Measurements from ENCODE around the gene SOHLH1. TPM values are rescaled to one million over a fixed set of nuclear protein-coding genes. Genes with fewer than 3 reads are reported as not detected.
"Not testable (repeated sequence)": the region's sequence is repeated elsewhere in the genome, so short reads cannot be mapped to it uniquely, and the experiment has no call there.

The SOHLH1 gene
- total RNA-seq, 1 experiment from 2014 or later: not detected

DNA sequence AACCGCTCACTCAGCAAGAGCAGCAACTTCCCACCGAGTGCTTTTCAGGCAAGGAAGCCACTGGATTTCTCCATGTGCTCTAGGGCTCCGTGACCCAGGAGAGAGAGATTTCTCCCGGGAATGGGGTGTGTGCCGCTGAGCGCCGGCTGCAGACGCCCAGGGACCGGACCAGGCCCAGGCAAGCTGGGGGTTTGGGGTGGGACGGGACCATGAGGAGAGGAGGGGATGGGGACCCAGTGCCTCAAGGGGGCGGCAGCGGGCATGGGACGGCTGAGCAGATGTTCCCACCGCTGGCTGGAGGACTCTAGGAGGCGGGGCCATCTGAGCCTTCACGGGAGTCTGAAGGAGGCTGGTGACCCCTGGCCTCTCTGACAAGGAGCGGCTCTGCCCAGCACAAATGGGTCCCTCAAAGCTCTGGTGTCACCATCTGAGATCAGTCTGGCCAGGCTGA, 27.7 kb downstream of the SOHLH1 start:
- Histone ChIP-seq H3K27ac (ENCODE audit: low read depth, low read length, poor library complexity, severe bottlenecking) (no peak overlapping the region), H3K4me3 (ENCODE audit: low read depth, low read length, poor library complexity, severe bottlenecking) (no peak overlapping the region), H3K27me3 (replicated peaks; ENCODE audit: insufficient read depth, low read depth, low read length, poor library complexity) (peaks cover 8% of the 10 kb centered on the region), H3K9me3 (ENCODE audit: low read depth, low read length, poor library complexity, severe bottlenecking) (no peaks in the 10 kb centered on the region), H3K4me1 (ENCODE audit: insufficient read depth, low read length, poor library complexity, severe bottlenecking) (no peaks in the 10 kb centered on the region), H3K36me3 (ENCODE audit: insufficient read depth, low read length, poor library complexity, severe bottlenecking) (no peaks in the 10 kb centered on the region)
- intact Hi-C loops (cut with micrococcal nuclease; ENCODE audit: unreplicated experiment): no loop called here
- BruUV-seq (replicated peaks): no TSS peak
- CTCF ChIA-PET: no interaction called here
- POLR2A ChIA-PET (ENCODE audit: low non-redundant PET): no interaction called here
- no peak for TF ChIP-seq EZH2 (IDR thresholded peaks at IDR 0.05; ENCODE audit: borderline replicate concordance, low read depth, low read length, poor library complexity, severe bottlenecking)
- TF ChIP-seq, protein P1, sequence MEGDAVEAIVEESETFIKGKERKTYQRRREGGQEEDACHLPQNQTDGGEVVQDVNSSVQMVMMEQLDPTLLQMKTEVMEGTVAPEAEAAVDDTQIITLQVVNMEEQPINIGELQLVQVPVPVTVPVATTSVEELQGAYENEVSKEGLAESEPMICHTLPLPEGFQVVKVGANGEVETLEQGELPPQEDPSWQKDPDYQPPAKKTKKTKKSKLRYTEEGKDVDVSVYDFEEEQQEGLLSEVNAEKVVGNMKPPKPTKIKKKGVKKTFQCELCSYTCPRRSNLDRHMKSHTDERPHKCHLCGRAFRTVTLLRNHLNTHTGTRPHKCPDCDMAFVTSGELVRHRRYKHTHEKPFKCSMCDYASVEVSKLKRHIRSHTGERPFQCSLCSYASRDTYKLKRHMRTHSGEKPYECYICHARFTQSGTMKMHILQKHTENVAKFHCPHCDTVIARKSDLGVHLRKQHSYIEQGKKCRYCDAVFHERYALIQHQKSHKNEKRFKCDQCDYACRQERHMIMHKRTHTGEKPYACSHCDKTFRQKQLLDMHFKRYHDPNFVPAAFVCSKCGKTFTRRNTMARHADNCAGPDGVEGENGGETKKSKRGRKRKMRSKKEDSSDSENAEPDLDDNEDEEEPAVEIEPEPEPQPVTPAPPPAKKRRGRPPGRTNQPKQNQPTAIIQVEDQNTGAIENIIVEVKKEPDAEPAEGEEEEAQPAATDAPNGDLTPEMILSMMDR (conservative IDR thresholded peaks at IDR 0.05; ENCODE audit: low read depth, low read length): peak; percentile 35; the same call in 1 of the 2 replicates
- no peak for DNase-seq (ENCODE audit: low spot score)

DNA sequence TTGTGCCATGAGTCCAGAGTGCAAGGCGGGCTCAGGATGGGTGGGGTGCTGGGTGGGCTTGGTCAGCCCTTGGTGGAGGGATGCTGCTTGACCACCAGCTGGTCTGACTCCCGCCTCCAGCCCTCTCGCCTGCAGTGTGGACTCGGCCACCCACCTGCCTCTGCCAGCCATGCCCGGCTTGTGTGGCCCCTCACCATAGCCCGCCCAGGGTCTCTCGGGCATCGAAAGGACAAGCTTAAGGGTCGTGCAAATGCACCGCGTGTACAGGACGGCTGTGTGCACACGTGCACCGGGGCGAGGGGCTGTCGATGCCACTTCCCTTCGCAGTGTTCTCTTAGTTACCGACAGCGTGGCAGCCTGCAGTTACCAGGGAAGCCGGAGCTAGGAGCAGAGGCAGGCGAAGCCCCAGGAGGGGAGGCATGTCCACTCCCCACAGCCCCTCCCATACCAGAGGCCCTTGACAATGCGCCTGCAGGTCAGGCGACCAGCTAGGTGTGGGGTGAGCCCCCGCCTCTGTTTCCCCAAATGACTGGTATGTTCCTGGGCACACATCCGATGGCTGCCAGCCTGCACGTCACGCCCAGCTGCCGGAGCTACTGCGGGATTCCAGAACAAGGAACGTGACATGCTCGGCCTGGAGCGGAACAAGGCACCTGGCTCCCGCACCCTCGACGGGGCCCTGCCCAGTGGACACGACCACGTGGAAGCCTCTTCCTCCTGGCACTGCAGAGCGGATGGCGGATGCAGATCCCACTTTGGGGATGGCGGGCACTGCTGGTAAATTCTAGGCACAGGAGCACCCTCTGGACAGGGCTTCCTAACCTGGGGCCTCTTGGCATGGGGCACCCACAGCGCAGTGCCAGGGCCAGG, 28.3 kb downstream of the SOHLH1 start:
- Histone ChIP-seq H3K36me3 (ENCODE audit: insufficient read depth, low read length, poor library complexity, severe bottlenecking) (no peaks in the 10 kb centered on the region), H3K27ac (ENCODE audit: low read depth, low read length, poor library complexity, severe bottlenecking) (no peak overlapping the region), H3K4me3 (ENCODE audit: low read depth, low read length, poor library complexity, severe bottlenecking) (no peak overlapping the region), H3K27me3 (replicated peaks; ENCODE audit: insufficient read depth, low read depth, low read length, poor library complexity) (peaks cover 8% of the 10 kb centered on the region), H3K4me1 (ENCODE audit: insufficient read depth, low read length, poor library complexity, severe bottlenecking) (no peaks in the 10 kb centered on the region), H3K9me3 (ENCODE audit: low read depth, low read length, poor library complexity, severe bottlenecking) (no peaks in the 10 kb centered on the region)
- CTCF ChIA-PET: no interaction called here
- TF ChIP-seq, protein P1 (conservative IDR thresholded peaks at IDR 0.05; ENCODE audit: low read depth, low read length): no peak
- TF ChIP-seq EZH2 (IDR thresholded peaks at IDR 0.05; ENCODE audit: borderline replicate concordance, low read depth, low read length, poor library complexity, severe bottlenecking): no peak
- intact Hi-C loops (cut with micrococcal nuclease; ENCODE audit: unreplicated experiment): no loop called here
- DNase-seq (ENCODE audit: low spot score): no peak
- POLR2A ChIA-PET (ENCODE audit: low non-redundant PET): no interaction called here
- no TSS peak for BruUV-seq (replicated peaks)

DNA sequence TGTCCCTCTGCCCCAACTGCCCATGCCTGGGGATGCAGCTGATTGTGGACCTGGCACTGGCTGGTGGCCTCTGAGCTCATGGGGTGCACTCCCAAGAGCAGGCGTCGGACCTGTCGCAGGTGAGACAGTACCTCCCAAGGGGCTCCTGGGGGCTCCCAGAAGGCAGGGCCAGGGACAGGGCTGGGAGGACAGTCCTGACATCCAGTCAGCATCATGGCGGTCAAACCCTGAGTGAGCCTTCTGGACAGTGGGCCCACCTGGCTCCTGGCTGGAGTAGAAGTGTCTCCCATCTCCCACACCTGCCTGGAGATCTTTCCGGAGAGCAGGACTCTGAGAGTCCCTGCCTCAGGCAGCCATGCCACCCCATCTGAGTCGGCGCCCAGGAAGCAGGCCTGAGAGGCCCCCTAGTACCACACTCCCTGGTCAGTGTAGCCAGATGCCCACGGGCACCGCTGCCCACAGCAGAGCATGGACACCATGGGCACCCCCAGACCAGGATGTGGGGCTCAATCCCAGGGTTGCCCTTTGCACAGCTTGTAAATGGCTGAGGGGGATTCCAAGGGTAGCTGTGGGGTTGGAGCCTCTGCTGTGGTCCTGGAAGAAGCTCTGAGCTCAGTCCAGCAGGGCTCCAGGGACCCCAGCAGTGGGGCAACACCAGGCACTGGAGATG, 29.5 kb downstream of the SOHLH1 start:
- POLR2A ChIA-PET (ENCODE audit: low non-redundant PET): no interaction called here
- Histone ChIP-seq H3K4me1 (ENCODE audit: insufficient read depth, low read length, poor library complexity, severe bottlenecking) (no peaks in the 10 kb centered on the region), H3K36me3 (ENCODE audit: insufficient read depth, low read length, poor library complexity, severe bottlenecking) (no peaks in the 10 kb centered on the region), H3K4me3 (ENCODE audit: low read depth, low read length, poor library complexity, severe bottlenecking) (no peak overlapping the region), H3K27me3 (replicated peaks; ENCODE audit: insufficient read depth, low read depth, low read length, poor library complexity) (peaks cover 8% of the 10 kb centered on the region), H3K9me3 (ENCODE audit: low read depth, low read length, poor library complexity, severe bottlenecking) (no peaks in the 10 kb centered on the region), H3K27ac (ENCODE audit: low read depth, low read length, poor library complexity, severe bottlenecking) (no peak overlapping the region)
- TF ChIP-seq, protein P1 (conservative IDR thresholded peaks at IDR 0.05; ENCODE audit: low read depth, low read length): no peak
- no peak for TF ChIP-seq EZH2 (IDR thresholded peaks at IDR 0.05; ENCODE audit: borderline replicate concordance, low read depth, low read length, poor library complexity, severe bottlenecking)
- CTCF ChIA-PET: no interaction called here
- DNase-seq (ENCODE audit: low spot score): no peak
- intact Hi-C loops (cut with micrococcal nuclease; ENCODE audit: unreplicated experiment): no loop called here
- BruUV-seq (replicated peaks): no TSS peak

DNA sequence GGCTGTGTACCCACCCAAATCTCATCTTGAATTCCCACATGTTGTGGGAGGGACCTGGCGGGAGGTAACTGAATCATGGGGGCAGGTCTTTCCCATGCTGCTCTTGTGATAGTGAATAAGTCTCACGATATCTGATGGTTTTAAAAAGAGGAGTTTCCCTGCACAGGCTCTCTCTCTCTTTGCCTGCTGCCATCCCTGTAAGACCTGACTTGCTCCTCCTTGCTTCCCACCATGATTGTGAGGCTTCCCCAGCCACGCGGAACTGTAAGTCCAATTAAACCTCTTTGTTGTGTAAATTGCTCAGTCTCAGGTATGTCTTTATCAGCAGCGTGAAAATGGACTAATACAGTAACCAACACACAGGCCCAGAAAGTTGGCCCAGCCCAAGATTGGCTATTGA, 30.3 kb downstream of the SOHLH1 start:
- DNase-seq (ENCODE audit: low spot score); intact Hi-C loops (cut with micrococcal nuclease; ENCODE audit: unreplicated experiment); CTCF ChIA-PET; H3K4me1 ChIP-seq (ENCODE audit: insufficient read depth, low read length, poor library complexity, severe bottlenecking); H3K27ac ChIP-seq (ENCODE audit: low read depth, low read length, poor library complexity, severe bottlenecking); BruUV-seq (replicated peaks); H3K27me3 ChIP-seq (replicated peaks; ENCODE audit: insufficient read depth, low read depth, low read length, poor library complexity); H3K36me3 ChIP-seq (ENCODE audit: insufficient read depth, low read length, poor library complexity, severe bottlenecking); POLR2A ChIA-PET (ENCODE audit: low non-redundant PET); H3K9me3 ChIP-seq (ENCODE audit: low read depth, low read length, poor library complexity, severe bottlenecking); H3K4me3 ChIP-seq (ENCODE audit: low read depth, low read length, poor library complexity, severe bottlenecking): not testable (repeated sequence)

Measured in A673 (cell line).